ENCODE data around the gene TMEM134.

TMEM134 gene

GRCh38 chr11:67500831-67501715, 32.0 kb upstream of the TMEM134 start:
- no peak for DNase-seq (ENCODE audit: low spot score)

- no peak for DNase-seq (ENCODE audit: low spot score)
These were observed 31.4 kb upstream of the TMEM134 start for GRCh38 chr11:67500484-67500821.

- no peak for DNase-seq (ENCODE audit: low spot score)
These were observed 30.9 kb upstream of the TMEM134 start for GRCh38 chr11:67499808-67500483.

- DNase-seq (ENCODE audit: low spot score) = no peak
These were observed 29.5 kb upstream of the TMEM134 start for GRCh38 chr11:67498544-67498972.

GRCh38 chr11:67497656-67498291, 28.7 kb upstream of the TMEM134 start:
- no peak for DNase-seq (ENCODE audit: low spot score)

- no peak for DNase-seq (ENCODE audit: low spot score)
These were observed 27.1 kb upstream of the TMEM134 start for GRCh38 chr11:67496113-67496512.

GRCh38 chr11:67495234-67496005, 26.4 kb upstream of the TMEM134 start:
- no peak for DNase-seq (ENCODE audit: low spot score)

- DNase-seq (ENCODE audit: low spot score) = no peak
These were observed 25.6 kb upstream of the TMEM134 start for GRCh38 chr11:67494371-67495233.

GRCh38 chr11:67493548-67494370, 24.7 kb upstream of the TMEM134 start:
- DNase-seq (ENCODE audit: low spot score) = no peak

GRCh38 chr11:67492801-67493547, 23.9 kb upstream of the TMEM134 start:
- no peak for DNase-seq (ENCODE audit: low spot score)

- no peak for DNase-seq (ENCODE audit: low spot score)
These were observed 23.1 kb upstream of the TMEM134 start for GRCh38 chr11:67492069-67492727.

- DNase-seq (ENCODE audit: low spot score) = no peak
These were observed 22.4 kb upstream of the TMEM134 start for GRCh38 chr11:67491276-67492068.

GRCh38 chr11:67490727-67491065, 21.6 kb upstream of the TMEM134 start:
- DNase-seq (ENCODE audit: low spot score) = no peak

GRCh38 chr11:67489885-67490726, 21.1 kb upstream of the TMEM134 start:
- no peak for DNase-seq (ENCODE audit: low spot score)

- DNase-seq (ENCODE audit: low spot score) = no peak
These were observed 20.3 kb upstream of the TMEM134 start for GRCh38 chr11:67489203-67489884.

- no peak for DNase-seq (ENCODE audit: low spot score)
These were observed 17.6 kb upstream of the TMEM134 start for GRCh38 chr11:67486481-67487195.

All from hematopoietic multipotent progenitor cell treated with erythropoietin and hydrocortisone succinate and interleukin-3 and kit ligand, for 17 days (in vitro differentiated cells).